ENCODE data around the gene CDC20.
"Not testable (repeated sequence)": the region's sequence is repeated elsewhere in the genome, so short reads cannot be mapped to it uniquely, and the experiment has no call there.

Gene CDC20

GRCh38 chr1:43358121-43358745, 548 bp upstream of the CDC20 start:
- DNase-seq: peak; percentile 60

GRCh38 chr1:43359696-43360095, 915 bp downstream of the CDC20 start:
- no peak for DNase-seq

GRCh38 chr1:43360616-43361015, 1.8 kb downstream of the CDC20 start:
- no peak for DNase-seq

GRCh38 chr1:43363283-43363934, 4.6 kb downstream of the CDC20 start:
- DNase-seq: no peak

- no peak for DNase-seq
Measured at GRCh38 chr1:43363935-43364525, 5.2 kb downstream of the CDC20 start.

- DNase-seq: no peak
Measured at GRCh38 chr1:43365678-43366077, 6.9 kb downstream of the CDC20 start.

GRCh38 chr1:43366179-43366578, 7.4 kb downstream of the CDC20 start:
- DNase-seq: no peak

GRCh38 chr1:43366601-43367025, 7.8 kb downstream of the CDC20 start:
- DNase-seq: no peak

GRCh38 chr1:43367026-43367903, 8.5 kb downstream of the CDC20 start:
- peak; percentile 14 for DNase-seq

- DNase-seq: peak; percentile 86
Measured at GRCh38 chr1:43367904-43368645, 9.3 kb downstream of the CDC20 start, which contains the start of gene ELOVL1. TSS of gene ELOVL1 (minus strand) at chr1:43368011. CDS start at chr1:43365609, 2,402 bp downstream.

- DNase-seq: no peak
Measured at GRCh38 chr1:43368646-43369020, 9.9 kb downstream of the CDC20 start.

GRCh38 chr1:43369779-43370178, 11.0 kb downstream of the CDC20 start:
- DNase-seq: not testable (repeated sequence)

- DNase-seq: no peak
Measured at GRCh38 chr1:43370564-43370963, 11.8 kb downstream of the CDC20 start.

- peak; percentile 46 for DNase-seq
Measured at GRCh38 chr1:43372172-43372571, 13.4 kb downstream of the CDC20 start.

GRCh38 chr1:43373066-43373940, 14.5 kb downstream of the CDC20 start:
- DNase-seq: peak; percentile 90

GRCh38 chr1:43376723-43377235, 18.0 kb downstream of the CDC20 start:
- DNase-seq: no peak

- DNase-seq: no peak
Measured at GRCh38 chr1:43377831-43378230, 19.1 kb downstream of the CDC20 start.

- DNase-seq: no peak
Measured at GRCh38 chr1:43379476-43379875, 20.7 kb downstream of the CDC20 start.

GRCh38 chr1:43381612-43382011, 22.8 kb downstream of the CDC20 start:
- no peak for DNase-seq

GRCh38 chr1:43382027-43382779, 23.4 kb downstream of the CDC20 start:
- no peak for DNase-seq
